Cardiac septum (tissue), 1 donor: ENCODE measurements around the gene CA6. TPM values are rescaled to one million over a fixed set of nuclear protein-coding genes. Genes with fewer than 3 reads are reported as not detected.
"Not testable (repeated sequence)": the region's sequence is repeated elsewhere in the genome, so short reads cannot be mapped to it uniquely, and the experiment has no call there.

Experiments
- DNase-seq: peaks from one replicate; pipeline ENCODE4 v3.0.0-alpha.2; 2020; ENCODE audit warnings: low spot score
- intact Hi-C: fragments of 100-400 bp; cut with DNase I; formaldehyde crosslinking; loops from one replicate; pipeline ENCODE4 v1.14.0; 2022
- total RNA-seq: library from RNA; stranded (reverse); fragmentation: NEBNext Ultra II Directional; extraction: Animal tissue kit (Norgen Biotek cat#: 25700); gene quantifications from one replicate; pipeline ENCODE4 v1.2.1, GENCODE V29; 2021
- donor health status: DM: no; HTN: no; CAD: no.

CA6 gene
- total RNA-seq, 1 donor from 2014 or later = not detected

DNA sequence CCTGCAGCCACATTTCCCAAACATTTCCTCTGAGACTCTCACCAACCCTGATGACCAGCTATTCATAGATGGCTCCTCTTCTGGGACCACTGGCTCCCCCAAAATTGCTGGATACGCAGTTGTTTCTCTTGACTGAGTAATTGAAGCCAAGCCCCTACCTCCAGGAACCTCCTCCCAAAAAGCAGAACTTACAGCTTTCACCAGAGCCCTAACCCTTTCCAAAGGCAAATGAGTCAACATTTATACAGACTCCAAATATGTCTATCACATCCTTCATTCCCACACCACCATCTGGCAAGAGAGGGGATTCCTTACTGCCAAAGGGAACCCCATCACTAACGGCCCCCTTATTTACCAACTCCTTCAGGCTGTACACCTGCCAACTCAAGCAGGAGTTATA is 20.3 kb upstream of the CA6 start:
- intact Hi-C loops = no loop called here
- DNase-seq = no peak

- intact Hi-C loops = no loop called here
- DNase-seq = no peak
These were observed 19.7 kb upstream of the CA6 start for GRCh38 chr1:8925960-8926359.

GRCh38 chr1:8926707-8927694 is 18.7 kb upstream of the CA6 start:
- DNase-seq = no peak
- intact Hi-C loops = no loop called here

GRCh38 chr1:8930116-8930515 is 15.6 kb upstream of the CA6 start:
- intact Hi-C loops = no loop called here
- DNase-seq = no peak

- DNase-seq, intact Hi-C loops: not testable (repeated sequence)
These were observed 8.6 kb upstream of the CA6 start for GRCh38 chr1:8937051-8937450.

DNA sequence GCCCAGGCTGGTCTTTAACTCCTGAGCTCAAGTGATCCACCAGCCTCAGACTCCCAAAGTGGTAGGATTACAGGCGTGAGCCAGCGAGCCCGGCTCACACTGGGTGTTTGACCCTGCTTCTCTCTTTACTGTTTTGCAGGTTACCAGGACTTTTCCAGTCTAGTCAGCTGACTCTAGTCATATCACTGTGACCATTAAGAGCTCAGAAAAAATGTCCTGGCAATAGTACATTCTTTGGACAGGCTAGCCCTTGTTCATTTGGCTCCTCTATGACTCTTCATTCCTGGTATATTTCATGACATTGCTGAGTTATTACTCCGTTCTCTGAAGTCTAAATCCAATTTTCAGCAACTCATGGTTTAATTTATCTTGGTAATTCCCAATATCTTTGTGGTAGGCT is 8.0 kb upstream of the CA6 start:
- DNase-seq = no peak
- intact Hi-C loops = no loop called here

DNA sequence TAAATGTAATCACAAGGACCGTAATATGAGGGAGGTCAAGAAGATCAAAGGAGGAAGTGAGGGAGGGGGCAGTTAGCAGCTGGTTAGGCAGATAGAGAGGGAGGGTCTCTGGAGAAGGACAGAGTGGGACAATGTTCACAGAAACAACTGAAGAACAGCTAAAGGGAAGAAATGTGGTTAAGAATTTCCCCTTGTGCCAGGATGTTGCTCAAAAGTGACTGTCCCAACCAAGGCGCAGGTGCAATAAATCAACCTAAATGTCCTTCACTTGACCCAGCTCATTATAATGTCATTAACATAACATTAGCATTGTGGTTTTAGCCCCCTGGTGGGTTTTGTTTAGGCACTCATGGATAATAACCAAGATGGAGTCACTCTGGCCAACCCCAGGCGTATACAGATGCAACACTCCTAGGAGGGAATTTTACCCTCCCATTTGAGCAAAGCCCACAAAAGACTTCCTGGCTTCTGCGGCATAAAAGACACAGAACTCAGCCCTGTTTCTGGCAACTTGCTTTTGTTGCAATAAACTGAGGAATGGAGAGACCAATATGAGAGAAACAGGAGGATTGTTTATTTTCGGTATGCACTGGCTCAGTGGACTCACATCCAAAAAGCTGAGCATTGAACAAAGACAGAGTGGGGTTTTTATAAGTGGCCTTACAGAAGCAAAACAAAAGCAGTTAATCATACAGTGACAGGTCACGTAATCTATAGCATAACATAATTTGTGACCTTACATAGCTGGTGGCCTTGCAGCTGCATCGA is 7.3 kb upstream of the CA6 start:
- intact Hi-C loops = no loop called here
- no peak for DNase-seq

DNA sequence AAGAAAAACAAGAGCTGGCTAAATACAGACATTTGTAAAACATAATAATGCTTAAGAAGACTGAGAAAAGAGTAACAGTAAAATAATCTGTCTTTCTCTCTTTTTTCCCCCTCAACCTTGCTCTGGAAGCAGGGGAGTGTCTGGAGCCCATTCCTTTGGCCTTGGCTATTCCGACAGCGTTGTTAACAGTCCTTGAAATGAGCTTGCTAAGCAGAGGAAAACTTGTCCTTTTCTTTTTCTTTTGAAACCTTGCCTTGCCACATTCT is 6.7 kb upstream of the CA6 start:
- intact Hi-C loops = no loop called here
- no peak for DNase-seq

- no peak for DNase-seq
- intact Hi-C loops = no loop called here
These were observed 6.2 kb upstream of the CA6 start for GRCh38 chr1:8939362-8939995.

- no peak for DNase-seq
- intact Hi-C loops = no loop called here
These were observed 3.8 kb upstream of the CA6 start for GRCh38 chr1:8941906-8942305.

DNA sequence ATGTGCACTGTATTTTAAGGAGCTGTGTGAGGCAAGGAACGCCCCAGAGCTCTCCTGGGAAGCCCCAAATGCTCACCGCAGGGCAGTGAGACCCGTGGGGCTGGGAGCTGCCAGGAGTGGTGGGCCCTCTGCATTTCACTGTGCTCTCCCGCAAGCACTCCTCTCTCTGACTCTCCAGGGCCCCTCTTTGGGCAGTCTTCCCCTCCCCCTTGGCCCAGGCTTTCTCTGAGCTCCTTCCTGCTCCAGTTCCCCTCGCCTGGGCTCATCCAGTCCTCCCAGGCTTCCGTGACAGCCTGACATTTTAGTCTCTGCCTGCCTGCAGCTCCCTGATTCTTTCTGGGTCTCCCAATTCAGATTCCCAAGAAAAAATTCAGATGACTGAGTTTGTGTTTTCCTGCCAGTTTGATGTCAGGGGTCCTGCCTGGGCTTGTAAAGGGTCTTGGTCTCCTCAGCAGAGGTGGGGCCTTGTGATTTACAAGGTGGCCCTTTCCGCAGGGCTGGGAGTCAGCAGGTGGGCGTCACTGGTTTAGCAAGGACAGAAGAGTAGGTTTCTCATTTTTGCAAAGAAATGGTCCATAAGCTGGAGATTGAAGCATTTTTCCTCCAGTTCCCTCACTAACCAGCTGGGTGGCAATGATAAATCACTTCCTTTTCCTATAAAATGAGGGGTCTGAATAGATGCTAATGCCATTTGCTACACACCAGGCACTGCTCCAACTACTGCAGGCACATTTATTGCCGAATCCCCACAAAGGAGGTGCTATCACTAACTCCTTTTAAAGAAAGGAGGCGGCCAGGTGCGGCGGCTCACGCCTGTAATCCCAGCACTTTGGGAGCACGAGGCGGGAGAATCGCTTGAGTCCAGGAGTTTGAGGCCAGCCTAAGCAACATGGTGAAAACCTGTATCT is 1.9 kb upstream of the CA6 start:
- DNase-seq = no peak
- intact Hi-C loops = no loop called here

GRCh38 chr1:8947127-8947691 is 1.5 kb downstream of the CA6 start:
- DNase-seq = peak; percentile 76
- intact Hi-C loops = no loop called here

DNA sequence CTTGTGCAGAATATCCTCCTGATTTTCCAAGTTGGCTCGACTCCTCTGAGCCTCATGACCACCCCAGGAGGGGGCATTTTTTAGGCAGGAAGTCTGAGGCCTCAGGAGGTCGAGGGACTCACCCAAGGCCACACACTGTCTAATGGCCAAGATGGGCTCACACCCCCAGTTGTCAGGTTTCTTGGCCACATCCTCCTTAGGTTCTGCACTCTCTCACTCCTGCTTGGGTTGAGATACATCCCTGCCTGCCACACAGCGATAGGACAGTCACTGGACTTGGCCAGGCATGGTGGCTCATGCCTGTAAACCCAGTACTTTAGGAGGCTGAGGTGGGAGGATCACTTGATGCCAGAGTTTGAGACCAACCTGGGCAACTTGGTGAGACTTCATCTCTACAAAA is 4.6 kb downstream of the CA6 start:
- intact Hi-C loops = no loop called here
- DNase-seq = no peak

DNA sequence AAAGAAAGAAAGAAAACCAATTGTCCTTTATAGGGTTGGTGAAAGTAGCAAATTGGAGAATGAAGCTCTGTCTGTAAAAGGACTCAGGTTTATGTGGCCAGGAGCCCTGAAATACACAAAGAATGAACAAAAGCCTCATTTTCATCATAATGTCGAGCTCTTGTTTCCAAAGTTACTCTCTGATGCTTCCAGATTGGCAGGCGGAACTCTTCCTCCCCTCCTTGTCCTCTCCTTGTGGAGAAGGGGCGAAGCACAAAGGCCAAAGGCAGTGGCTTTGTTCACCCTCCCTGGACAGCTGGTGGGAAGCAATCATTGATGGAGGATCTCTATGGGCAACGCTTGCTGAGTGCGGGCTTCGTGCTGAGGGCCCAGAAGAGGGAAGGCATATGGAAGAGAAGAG is 5.6 kb downstream of the CA6 start:
- intact Hi-C loops = no loop called here
- no peak for DNase-seq

DNA sequence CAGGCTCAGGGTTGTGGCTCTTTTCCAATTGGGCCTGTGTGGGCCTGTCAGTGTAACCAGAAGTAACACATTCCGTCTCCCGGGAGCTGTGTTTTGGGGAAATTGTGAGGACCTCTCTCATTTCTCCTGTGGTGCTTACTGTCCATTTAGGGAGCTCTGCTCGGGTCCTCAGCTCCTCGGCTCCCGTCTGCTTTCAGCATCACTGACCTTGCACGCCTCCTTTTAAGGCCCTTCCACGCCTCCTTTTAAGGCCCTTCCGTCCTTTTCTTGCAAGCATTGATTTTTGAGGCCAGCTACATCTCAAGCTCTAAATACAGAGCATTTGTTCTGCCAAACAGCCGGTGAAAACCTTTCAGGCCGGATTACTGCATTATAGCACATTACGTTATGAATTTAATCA is 9.7 kb downstream of the CA6 start:
- DNase-seq = no peak

DNA sequence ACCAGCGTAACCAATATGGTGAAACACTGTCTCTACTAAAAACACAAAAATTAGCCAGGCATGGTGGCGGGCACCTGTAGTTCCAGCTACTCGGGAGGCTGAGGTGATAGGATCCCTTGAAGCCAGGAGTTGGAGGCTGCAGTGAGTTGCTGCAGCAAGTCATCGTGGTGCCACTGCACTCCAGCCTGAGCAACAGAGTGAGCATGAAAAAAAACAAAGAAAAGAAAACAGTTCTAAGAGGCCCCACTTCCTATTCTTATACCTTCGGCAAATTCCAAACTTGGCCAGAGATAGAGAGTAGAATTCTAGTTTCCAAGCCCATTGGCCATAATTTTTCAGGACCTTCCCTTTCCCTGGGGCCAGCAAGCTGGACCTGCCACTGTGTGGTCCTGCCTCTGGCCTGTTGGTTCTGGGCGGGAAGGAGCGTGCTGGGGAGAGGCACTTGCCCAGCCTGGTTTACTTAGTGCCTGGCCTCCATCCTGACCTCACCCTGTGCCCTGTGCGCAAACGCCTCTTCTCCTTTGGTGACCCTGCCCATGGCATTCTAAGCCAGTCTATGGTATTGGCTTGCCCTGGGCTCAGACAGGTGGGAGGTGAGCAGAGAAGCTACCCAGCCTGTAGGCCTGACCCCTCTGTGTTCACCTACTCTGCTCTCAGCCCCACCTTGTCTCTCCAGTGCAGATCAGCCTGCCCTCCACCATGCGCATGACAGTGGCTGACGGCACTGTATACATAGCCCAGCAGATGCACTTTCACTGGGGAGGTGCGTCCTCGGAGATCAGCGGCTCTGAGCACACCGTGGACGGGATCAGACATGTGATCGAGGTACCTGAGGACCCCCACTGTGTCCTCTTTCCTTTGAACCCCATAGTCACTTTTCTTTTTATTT is 11.0 kb downstream of the CA6 start:
- DNase-seq = no peak
- intact Hi-C loops = no loop called here

More for the DNA sequence above, 9.7 kb downstream of the CA6 start:
- intact Hi-C loops = no loop called here

DNA sequence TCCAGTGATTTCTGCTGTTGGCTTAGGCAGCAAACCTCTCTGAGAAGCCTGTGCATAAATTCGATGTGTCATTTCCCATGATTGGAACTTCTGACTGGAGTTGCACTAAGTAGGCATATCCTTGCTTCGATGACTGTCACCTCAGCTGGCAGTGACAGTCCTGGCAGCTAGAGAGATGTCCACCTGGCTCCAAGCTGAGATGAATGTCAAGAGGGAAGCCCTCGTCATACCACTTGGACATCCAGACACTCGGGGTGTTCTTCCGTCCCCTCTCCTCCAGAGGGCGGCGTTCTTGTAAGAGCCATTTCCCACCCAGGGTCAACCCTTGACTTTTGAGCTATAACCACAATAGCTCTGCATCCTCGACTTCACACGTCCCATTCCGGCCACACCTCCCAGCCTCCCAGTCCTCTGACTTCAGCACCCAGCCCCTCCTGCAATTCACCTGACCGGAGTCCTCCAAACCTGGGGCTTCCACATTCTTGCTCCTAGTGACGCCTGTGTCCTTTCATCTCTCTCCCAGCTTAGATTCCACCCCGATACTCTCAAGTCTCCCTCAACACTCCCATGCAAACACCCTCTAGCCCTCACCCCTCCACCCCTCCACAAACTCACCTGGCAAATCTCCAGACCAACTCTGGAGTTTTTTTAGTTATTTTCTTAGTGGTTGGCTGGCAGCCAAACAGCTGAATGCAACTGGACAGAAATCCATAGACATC is 17.3 kb downstream of the CA6 start:
- DNase-seq = no peak
- intact Hi-C loops = no loop called here

- intact Hi-C loops = no loop called here
- no peak for DNase-seq
These were observed 18.3 kb downstream of the CA6 start for GRCh38 chr1:8963963-8964362.
